Gastrocnemius medialis (tissue), 4 donors: ENCODE results near the gene BCL2L1.

Experiments
- CTCF ChIP-seq, 5 experiments: fragments of 450-650 bp in 3 of 5; fragments of 200-600 bp in 2 of 5; sonication (generic) in 2 of 5; IDR thresholded peaks in 4 of 5; conservative IDR thresholded peaks in 1 of 5; 1 replicate in 4 of 5; 2 replicates in 1 of 5; pipeline ENCODE4 v1.5.1; 2016 to 2019; ENCODE audit warnings: antibody characterized with exemption in 5 of 5, mild to moderate bottlenecking in 3 of 5, moderate library complexity in 3 of 5
- POLR2A ChIP-seq, 2 donors: fragments of 450-650 bp; IDR thresholded peaks; one replicate each; pipeline ENCODE4 v1.6.1; 2017; ENCODE audit warnings: antibody characterized with exemption in 2 of 2, mild to moderate bottlenecking in 2 of 2, moderate library complexity in 2 of 2

GRCh38 chr20:31690124-31690666 lies 32.5 kb downstream of the BCL2L1 start:
- TF ChIP-seq CTCF (IDR thresholded peaks at IDR 0.05 in 4 of 5, conservative IDR thresholded peaks at IDR 0.05 in 1 of 5): no peak
- no peak for TF ChIP-seq POLR2A (IDR thresholded peaks at IDR 0.05)
